Lower lobe of right lung (tissue), 2 donors: ENCODE data around the gene SLX4IP. TPM values are rescaled to one million over a fixed set of nuclear protein-coding genes. Genes with fewer than 3 reads are reported as not detected.
A peak's percentile ranks its signal among the peaks of the same experiment; 100 is the strongest.

Experiments
- ATAC-seq, 2 donors: fragments of 200-7000 bp; cut with Tn5 transposase; one replicate each; pipeline ENCODE4 v1.9.1; 2020 to 2022; ENCODE audit warnings: mild to moderate bottlenecking in 2 of 2, moderate library complexity in 2 of 2
- DNase-seq: peaks from one replicate; pipeline ENCODE4 v3.0.0-alpha.2; 2020
- H3K27ac ChIP-seq: fragments of 200-600 bp; one replicate; pipeline ENCODE4 v1.8.0; 2022
- H3K27me3 ChIP-seq: fragments of 200-600 bp; one replicate; pipeline ENCODE4 v1.8.0; 2022; ENCODE audit warnings: low read depth
- H3K36me3 ChIP-seq: fragments of 200-600 bp; one replicate; pipeline ENCODE4 v1.8.0; 2022; ENCODE audit warnings: mild to moderate bottlenecking
- H3K4me1 ChIP-seq: fragments of 200-600 bp; one replicate; pipeline ENCODE4 v1.8.0; 2022
- H3K4me3 ChIP-seq: fragments of 200-600 bp; one replicate; pipeline ENCODE4 v1.8.0; 2022; ENCODE audit warnings: mild to moderate bottlenecking
- H3K9me3 ChIP-seq: fragments of 200-600 bp; one replicate; pipeline ENCODE4 v1.8.0; 2022
- CTCF ChIP-seq: fragments of 200-600 bp; IDR thresholded peaks from one replicate; pipeline ENCODE4 v1.8.0; 2022; ENCODE audit warnings: antibody characterized with exemption, mild to moderate bottlenecking
- intact Hi-C: fragments of 100-400 bp; cut with DNase I; formaldehyde crosslinking; loops from one replicate; pipeline ENCODE4 v1.11.0; 2022
- total RNA-seq: library from RNA; stranded (reverse); fragmentation: NEBNext Ultra II Directional; extraction: Animal tissue kit (Norgen Biotek cat#: 25700); gene quantifications from one replicate; pipeline ENCODE4 v1.2.1, GENCODE V29; 2021
- donor health status: DM: no; HTN: yes; CAD: no; lungs with severe emphysema.

The SLX4IP gene
- total RNA-seq, 1 donor from 2014 or later: 5.8 TPM

- Histone ChIP-seq H3K27ac (no peak overlapping the region), H3K4me1 (peaks cover 13% of the 10 kb centered on the region), H3K4me3 (no peak overlapping the region), H3K36me3 (no peaks in the 10 kb centered on the region), H3K9me3 (no peaks in the 10 kb centered on the region), H3K27me3 (no peaks in the 10 kb centered on the region)
- no peak for DNase-seq
- TF ChIP-seq CTCF: no peak
- intact Hi-C loops: no loop called here
- ATAC-seq: no peak
Observed at GRCh38 chr20:10562899-10563298, 127.8 kb downstream of the SLX4IP start.

GRCh38 chr20:10563935-10564492 is 128.9 kb downstream of the SLX4IP start:
- ATAC-seq: no peak
- Histone ChIP-seq H3K9me3 (no peaks in the 10 kb centered on the region), H3K36me3 (no peaks in the 10 kb centered on the region), H3K4me1 (peaks cover 11% of the 10 kb centered on the region), H3K4me3 (no peak overlapping the region), H3K27me3 (no peaks in the 10 kb centered on the region), H3K27ac (no peak overlapping the region)
- TF ChIP-seq CTCF: no peak
- no peak for DNase-seq
- intact Hi-C loops: no loop called here

- intact Hi-C loops: no loop called here
Observed at GRCh38 chr20:10565191-10565921, 130.3 kb downstream of the SLX4IP start.

GRCh38 chr20:10565922-10566897 is 131.1 kb downstream of the SLX4IP start:
- H3K27ac ChIP-seq: no peak overlapping the region
- no peaks in the 10 kb centered on the region for H3K9me3 ChIP-seq
- DNase-seq: no peak
- ATAC-seq: no peak
- no peaks in the 10 kb centered on the region for H3K27me3 ChIP-seq
- TF ChIP-seq CTCF: no peak
- H3K36me3 ChIP-seq: no peaks in the 10 kb centered on the region
- peaks cover 6% of the 10 kb centered on the region for H3K4me1 ChIP-seq
- H3K4me3 ChIP-seq: no peak overlapping the region
- intact Hi-C loops: no loop called here

More at GRCh38 chr20:10565191-10565921, 130.3 kb downstream of the SLX4IP start:
- peak; percentile 65 to 70 for ATAC-seq
- no peaks in the 10 kb centered on the region for H3K36me3 ChIP-seq
- no peak for DNase-seq
- H3K4me3 ChIP-seq: no peak overlapping the region
- H3K27ac ChIP-seq: peak overlapping the region; percentile 69
- H3K4me1 ChIP-seq: peaks cover 6% of the 10 kb centered on the region
- no peaks in the 10 kb centered on the region for H3K27me3 ChIP-seq
- TF ChIP-seq CTCF: no peak
- H3K9me3 ChIP-seq: no peaks in the 10 kb centered on the region

- H3K4me3 ChIP-seq: no peak overlapping the region
- H3K27me3 ChIP-seq: no peaks in the 10 kb centered on the region
- intact Hi-C loops: no loop called here
- no peaks in the 10 kb centered on the region for H3K9me3 ChIP-seq
- peaks cover 6% of the 10 kb centered on the region for H3K4me1 ChIP-seq
- DNase-seq: no peak
- no peak for ATAC-seq
- TF ChIP-seq CTCF: no peak
- no peaks in the 10 kb centered on the region for H3K36me3 ChIP-seq
- no peak overlapping the region for H3K27ac ChIP-seq
Observed at GRCh38 chr20:10568032-10568431, 132.9 kb downstream of the SLX4IP start.
